ENCODE results near the gene MAS1L. TPM values are rescaled to one million over a fixed set of nuclear protein-coding genes. Genes with fewer than 3 reads are reported as not detected.

The MAS1L gene
- polyA plus RNA-seq (2011; rRNA removed) (not detected in 2 replicates), polyA minus RNA-seq (2011; rRNA and poly(A)+ RNA removed) (not detected in 2 replicates)

DNA sequence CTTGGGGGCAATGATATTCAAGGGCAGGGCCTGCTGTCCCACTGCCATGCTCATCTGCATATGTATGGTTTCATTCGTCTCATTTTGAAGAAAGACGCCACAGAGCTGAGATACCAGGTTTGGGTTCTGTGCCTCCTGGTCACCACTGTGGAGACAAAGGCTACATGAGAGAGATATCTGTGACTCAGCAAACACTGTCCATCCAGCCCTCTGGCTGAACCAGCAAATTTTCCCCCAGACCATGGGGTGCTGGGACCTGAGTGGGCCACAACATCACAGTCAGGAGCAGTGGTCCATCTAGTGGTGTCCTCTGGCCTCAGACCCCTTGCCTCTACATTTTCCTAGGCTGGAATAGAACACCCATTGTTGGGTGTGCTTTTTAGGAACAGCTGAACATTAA, at the start of gene MAS1L:
MAS1L (minus strand) TSS at position 297 of the 400 bp plus-strand sequence; CDS start at position 243, 54 bp downstream.
- ChIA-PET POLR2A (no interaction called here), CTCF (no interaction called here)
- 0 out of 2 replicates have a peak, but pooled peaks cover 3% of the 10 kb centered on the region for H3K9me3 ChIP-seq (ENCODE audit: control insufficient read depth, insufficient read depth, low read length)
- no peak within 1 kb of the TSS for H3K27ac ChIP-seq (ENCODE audit: low read depth, low read length)
- H3K4me3 ChIP-seq (ENCODE audit: low read depth, low read length), result no peak within 1 kb of the TSS
- H3K27me3 ChIP-seq (ENCODE audit: control insufficient read depth, insufficient read depth, low read length), result no peaks in the 10 kb centered on the region
- DNase-seq (ENCODE audit: low read depth, low spot score), result no peak
- no peak for TF ChIP-seq CTCF (IDR thresholded peaks at IDR 0.05; ENCODE audit: low read depth, low read length)

GRCh38 chr6:29532320-29532951, 44.7 kb upstream of the MAS1L start:
- no peak for DNase-seq (ENCODE audit: low read depth, low spot score)
- Histone ChIP-seq H3K27ac (ENCODE audit: low read depth, low read length) (no peak overlapping the region), H3K9me3 (ENCODE audit: control insufficient read depth, insufficient read depth, low read length) (no peaks in the 10 kb centered on the region; the same call in 1 of the 2 replicates), H3K4me3 (ENCODE audit: low read depth, low read length) (no peak overlapping the region), H3K27me3 (ENCODE audit: control insufficient read depth, insufficient read depth, low read length) (no peaks in the 10 kb centered on the region)
- TF ChIP-seq CTCF (IDR thresholded peaks at IDR 0.05; ENCODE audit: low read depth, low read length), result no peak
- CTCF ChIA-PET, result no interaction called here
- POLR2A ChIA-PET, result no interaction called here

- CTCF ChIA-PET, result no interaction called here
These were observed 43.9 kb upstream of the MAS1L start for GRCh38 chr6:29531668-29532067.

DNA sequence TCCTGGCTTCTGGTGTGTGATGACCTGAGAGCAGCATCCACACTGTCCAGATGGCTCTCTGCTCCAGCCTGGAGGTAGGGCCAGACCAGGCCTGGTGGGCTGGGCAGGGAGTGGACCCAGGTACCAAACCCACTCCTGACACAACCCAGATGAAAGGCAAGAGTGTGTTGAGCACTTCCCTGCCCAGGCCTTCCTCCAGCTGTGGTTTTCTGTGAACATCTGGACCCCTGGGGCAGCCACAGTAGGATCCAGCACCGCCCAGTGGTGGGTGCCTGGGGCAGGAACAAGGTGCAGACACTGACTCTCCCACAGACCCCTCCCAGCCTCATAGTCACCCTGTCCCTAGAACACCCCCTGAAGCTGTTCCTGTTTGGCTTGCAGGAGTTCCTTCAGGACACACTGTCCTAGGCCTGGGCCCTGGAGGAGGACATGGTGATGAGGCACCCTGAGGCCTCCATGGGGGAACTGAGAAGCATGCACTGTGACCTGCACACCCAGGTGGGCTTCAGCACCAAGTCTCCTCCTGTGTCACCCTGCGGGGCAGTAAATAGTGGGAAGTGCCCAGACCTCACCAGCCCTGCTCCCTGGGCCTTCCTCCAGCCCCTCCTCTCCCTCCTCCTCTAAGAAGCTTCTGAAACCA, 43.0 kb upstream of the MAS1L start:
- DNase-seq (ENCODE audit: low read depth, low spot score), result no peak
- no peak for TF ChIP-seq CTCF (IDR thresholded peaks at IDR 0.05; ENCODE audit: low read depth, low read length)
- CTCF ChIA-PET, result no interaction called here
- H3K27me3 ChIP-seq (ENCODE audit: control insufficient read depth, insufficient read depth, low read length), result no peaks in the 10 kb centered on the region
- no peak overlapping the region for H3K4me3 ChIP-seq (ENCODE audit: low read depth, low read length)
- no peaks in the 10 kb centered on the region; the same call in 1 of the 2 replicates for H3K9me3 ChIP-seq (ENCODE audit: control insufficient read depth, insufficient read depth, low read length)
- H3K27ac ChIP-seq (ENCODE audit: low read depth, low read length), result no peak overlapping the region
- POLR2A ChIA-PET, result no interaction called here

More at GRCh38 chr6:29531668-29532067, 43.9 kb upstream of the MAS1L start:
- Histone ChIP-seq H3K9me3 (ENCODE audit: control insufficient read depth, insufficient read depth, low read length) (no peaks in the 10 kb centered on the region; the same call in 1 of the 2 replicates), H3K27ac (ENCODE audit: low read depth, low read length) (no peak overlapping the region), H3K27me3 (ENCODE audit: control insufficient read depth, insufficient read depth, low read length) (no peaks in the 10 kb centered on the region), H3K4me3 (ENCODE audit: low read depth, low read length) (no peak overlapping the region)
- no peak for TF ChIP-seq CTCF (IDR thresholded peaks at IDR 0.05; ENCODE audit: low read depth, low read length)
- no peak for DNase-seq (ENCODE audit: low read depth, low spot score)
- POLR2A ChIA-PET, result no interaction called here

DNA sequence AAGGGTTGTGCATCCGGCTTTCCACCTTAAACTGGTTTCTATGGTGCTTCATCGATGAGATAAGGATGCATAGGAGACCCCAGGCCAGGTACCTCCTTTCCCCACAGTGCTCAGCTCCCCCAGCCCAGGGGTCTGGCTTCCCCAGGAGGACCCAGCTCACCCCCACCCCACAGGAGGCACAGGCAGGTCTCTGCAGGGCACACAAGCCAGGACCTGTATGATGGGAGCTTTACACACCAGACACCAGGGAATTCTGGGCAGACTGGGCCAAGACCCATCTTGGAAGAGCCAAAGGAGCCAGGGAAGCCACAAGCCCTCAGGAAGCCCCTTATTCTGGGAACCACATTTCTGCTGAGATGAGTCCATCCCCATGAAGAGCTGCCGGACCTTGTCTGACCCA, 42.2 kb upstream of the MAS1L start:
- Histone ChIP-seq H3K9me3 (ENCODE audit: control insufficient read depth, insufficient read depth, low read length) (no peaks in the 10 kb centered on the region; the same call in 1 of the 2 replicates), H3K27ac (ENCODE audit: low read depth, low read length) (no peak overlapping the region), H3K4me3 (ENCODE audit: low read depth, low read length) (no peak overlapping the region), H3K27me3 (ENCODE audit: control insufficient read depth, insufficient read depth, low read length) (no peaks in the 10 kb centered on the region)
- ChIA-PET CTCF (no interaction called here), POLR2A (no interaction called here)
- DNase-seq (ENCODE audit: low read depth, low spot score), result no peak
- no peak for TF ChIP-seq CTCF (IDR thresholded peaks at IDR 0.05; ENCODE audit: low read depth, low read length)
